ENCODE results near the gene SORBS1.

DNA sequence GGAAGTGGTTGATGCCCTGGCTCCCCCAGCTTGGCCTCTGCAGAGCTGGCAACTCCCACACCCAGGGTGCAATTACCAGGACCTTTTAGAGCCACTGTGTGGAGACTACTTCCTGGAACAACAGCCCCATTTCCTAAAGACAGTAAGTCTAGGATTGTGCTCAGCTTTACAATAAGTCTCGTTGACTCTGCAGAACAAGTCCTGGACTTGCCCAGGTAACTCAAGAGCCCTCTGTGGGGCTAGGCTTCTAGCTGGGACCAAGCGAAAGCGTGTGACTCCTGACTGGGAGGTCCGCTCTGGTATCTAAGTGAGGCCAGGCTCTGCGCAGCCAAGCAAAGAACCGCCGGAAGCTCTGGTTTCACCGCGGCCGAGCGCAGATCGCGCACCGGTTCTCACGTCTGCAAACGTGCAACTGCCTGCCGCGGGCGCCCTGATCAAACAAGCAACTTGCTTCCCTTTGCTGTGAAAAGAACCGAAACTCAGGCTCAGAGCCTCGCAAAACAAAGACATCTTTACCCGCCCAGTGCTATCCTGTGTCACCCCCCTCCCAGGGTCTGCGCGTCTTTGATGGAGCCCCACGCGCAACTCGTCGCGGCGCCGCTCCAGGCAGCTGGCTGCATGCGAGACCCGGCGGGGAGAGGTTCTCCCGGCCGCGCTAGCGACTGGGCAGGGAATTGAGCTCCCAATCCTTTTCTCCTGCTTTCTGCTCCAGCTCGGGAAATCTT is 266.0 kb downstream of the SORBS1 start:
- TF ChIP-seq CTCF (IDR thresholded peaks at IDR 0.05) (peak in 1 of 7 experiments; percentile 5), POLR2A (IDR thresholded peaks at IDR 0.05) (peak in 2 of 3 donors; percentile 21 to 44)

All from body of pancreas (tissue), 4 donors.